Measurements from ENCODE around the gene GALNT10. TPM values are rescaled to one million over a fixed set of nuclear protein-coding genes. Genes with fewer than 3 reads are reported as not detected.

The GALNT10 gene
- total and polyA plus RNA-seq, 2 donors (not counting 1 experiment from before 2014, with no cell fraction given), result 18.3 to 35.8 TPM

DNA sequence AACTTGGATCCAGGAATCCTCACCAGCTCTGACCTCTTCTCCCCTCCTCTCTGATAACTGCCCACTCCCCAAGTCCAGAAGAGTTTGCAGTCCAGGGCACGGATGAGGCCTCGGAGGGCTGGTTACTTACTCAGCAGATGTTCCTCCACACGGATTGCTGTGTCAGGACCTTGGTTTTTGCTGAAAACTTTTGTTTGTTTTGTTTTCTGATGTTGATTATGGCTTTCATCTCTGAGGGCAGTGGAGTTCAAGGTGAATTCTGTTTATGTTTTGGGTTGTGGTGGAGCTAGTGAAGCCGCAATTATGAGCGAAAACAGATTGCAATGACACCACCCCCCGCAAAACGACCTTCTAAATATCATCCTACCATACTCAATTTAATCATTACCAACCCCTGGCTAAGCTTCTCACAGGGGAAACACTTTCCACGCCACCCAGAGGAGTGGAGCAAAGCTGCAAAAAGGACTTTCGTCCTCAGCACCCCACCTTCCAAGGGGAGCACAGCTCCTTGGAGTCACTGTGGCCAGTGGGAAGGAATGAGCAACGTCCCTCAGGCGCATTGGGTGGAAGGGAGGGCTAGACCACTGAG is 162.5 kb downstream of the GALNT10 start:
- no peak overlapping the region for H3K4me3 ChIP-seq (replicated peaks in 1 of 4; ENCODE audit: control extremely low read depth in 1 of 4, insufficient read depth in 1 of 4, low read depth in 3 of 4, low read length in 4 of 4)
- no peaks in the 10 kb centered on the region for H3K79me2 ChIP-seq (ENCODE audit: control insufficient read depth, insufficient read depth, low read length)
- no peak for DNase-seq (ENCODE audit: low read depth in 2 of 2)
- H3K9me3 ChIP-seq (ENCODE audit: control insufficient read depth, insufficient read depth, low read depth, low read length), result no peaks in the 10 kb centered on the region
- H2AFZ ChIP-seq (ENCODE audit: low read length), result no peak overlapping the region
- no peaks in the 10 kb centered on the region for H3K36me3 ChIP-seq (ENCODE audit: control insufficient read depth, insufficient read depth, low read length)
- H3K27me3 ChIP-seq (ENCODE audit: control insufficient read depth, insufficient read depth, low read length), result no peaks in the 10 kb centered on the region
- H3K9ac ChIP-seq (ENCODE audit: insufficient read depth, low read length), result no peak overlapping the region
- no peak overlapping the region for H3K4me2 ChIP-seq (ENCODE audit: extremely low read depth, insufficient read depth, low read length)
- no peak overlapping the region for H3K27ac ChIP-seq (ENCODE audit: insufficient read depth, low read length)
- peaks cover 10% of the 10 kb centered on the region for H3K4me1 ChIP-seq (ENCODE audit: control insufficient read depth, extremely low read depth, insufficient read depth, low read length)
- no peaks in the 10 kb centered on the region for H4K20me1 ChIP-seq (ENCODE audit: control insufficient read depth, extremely low read depth, insufficient read depth, low read length)
- TF ChIP-seq EZH2 (IDR thresholded peaks at IDR 0.05; ENCODE audit: low read length, missing control alignments), result no peak
- TF ChIP-seq, protein P1, sequence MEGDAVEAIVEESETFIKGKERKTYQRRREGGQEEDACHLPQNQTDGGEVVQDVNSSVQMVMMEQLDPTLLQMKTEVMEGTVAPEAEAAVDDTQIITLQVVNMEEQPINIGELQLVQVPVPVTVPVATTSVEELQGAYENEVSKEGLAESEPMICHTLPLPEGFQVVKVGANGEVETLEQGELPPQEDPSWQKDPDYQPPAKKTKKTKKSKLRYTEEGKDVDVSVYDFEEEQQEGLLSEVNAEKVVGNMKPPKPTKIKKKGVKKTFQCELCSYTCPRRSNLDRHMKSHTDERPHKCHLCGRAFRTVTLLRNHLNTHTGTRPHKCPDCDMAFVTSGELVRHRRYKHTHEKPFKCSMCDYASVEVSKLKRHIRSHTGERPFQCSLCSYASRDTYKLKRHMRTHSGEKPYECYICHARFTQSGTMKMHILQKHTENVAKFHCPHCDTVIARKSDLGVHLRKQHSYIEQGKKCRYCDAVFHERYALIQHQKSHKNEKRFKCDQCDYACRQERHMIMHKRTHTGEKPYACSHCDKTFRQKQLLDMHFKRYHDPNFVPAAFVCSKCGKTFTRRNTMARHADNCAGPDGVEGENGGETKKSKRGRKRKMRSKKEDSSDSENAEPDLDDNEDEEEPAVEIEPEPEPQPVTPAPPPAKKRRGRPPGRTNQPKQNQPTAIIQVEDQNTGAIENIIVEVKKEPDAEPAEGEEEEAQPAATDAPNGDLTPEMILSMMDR (conservative IDR thresholded peaks at IDR 0.05 in 1 of 2, IDR thresholded peaks at IDR 0.05 in 1 of 2; ENCODE audit: low read depth in 1 of 2, low read length in 2 of 2), result no peak

DNA sequence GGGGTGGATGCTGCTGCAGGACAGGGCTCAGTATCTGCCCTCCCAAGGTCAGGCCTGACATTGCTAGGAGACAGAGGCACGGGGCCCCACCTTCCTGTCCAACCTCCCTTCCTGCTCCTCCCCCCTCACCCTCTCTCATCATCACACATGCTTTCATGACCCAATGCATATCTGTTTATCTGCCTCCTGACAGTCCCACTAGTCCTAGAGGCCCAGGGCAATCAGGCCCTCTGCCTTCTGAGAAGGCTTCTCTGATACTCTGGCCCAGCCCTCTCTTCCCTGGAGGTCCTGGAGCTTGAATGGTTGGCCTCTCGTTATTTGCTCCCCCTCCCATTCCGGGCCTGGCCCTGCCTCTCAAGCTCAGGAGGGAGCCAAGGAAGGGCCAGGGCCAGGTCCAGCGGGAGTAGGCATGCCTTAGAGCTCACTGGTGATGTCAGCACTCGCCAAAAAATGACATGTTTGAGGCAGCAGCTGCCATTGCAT is 164.6 kb downstream of the GALNT10 start:
- no peak for TF ChIP-seq EZH2 (IDR thresholded peaks at IDR 0.05; ENCODE audit: low read length, missing control alignments)
- TF ChIP-seq, protein P1 (conservative IDR thresholded peaks at IDR 0.05 in 1 of 2, IDR thresholded peaks at IDR 0.05 in 1 of 2; ENCODE audit: low read depth in 1 of 2, low read length in 2 of 2), result no peak
- Histone ChIP-seq H2AFZ (ENCODE audit: low read length) (no peak overlapping the region), H3K9me3 (ENCODE audit: control insufficient read depth, insufficient read depth, low read depth, low read length) (no peaks in the 10 kb centered on the region), H3K4me2 (ENCODE audit: extremely low read depth, insufficient read depth, low read length) (no peak overlapping the region), H3K79me2 (ENCODE audit: control insufficient read depth, insufficient read depth, low read length) (no peaks in the 10 kb centered on the region), H3K27me3 (ENCODE audit: control insufficient read depth, insufficient read depth, low read length) (no peaks in the 10 kb centered on the region), H3K36me3 (ENCODE audit: control insufficient read depth, insufficient read depth, low read length) (no peaks in the 10 kb centered on the region), H3K9ac (ENCODE audit: insufficient read depth, low read length) (no peak overlapping the region), H3K4me3 (replicated peaks in 1 of 4; ENCODE audit: control extremely low read depth in 1 of 4, insufficient read depth in 1 of 4, low read depth in 3 of 4, low read length in 4 of 4) (no peak overlapping the region), H3K27ac (ENCODE audit: insufficient read depth, low read length) (no peak overlapping the region), H3K4me1 (ENCODE audit: control insufficient read depth, extremely low read depth, insufficient read depth, low read length) (peaks cover 17% of the 10 kb centered on the region), H4K20me1 (ENCODE audit: control insufficient read depth, extremely low read depth, insufficient read depth, low read length) (no peaks in the 10 kb centered on the region)
- DNase-seq (ENCODE audit: low read depth in 2 of 2), result no peak

DNA sequence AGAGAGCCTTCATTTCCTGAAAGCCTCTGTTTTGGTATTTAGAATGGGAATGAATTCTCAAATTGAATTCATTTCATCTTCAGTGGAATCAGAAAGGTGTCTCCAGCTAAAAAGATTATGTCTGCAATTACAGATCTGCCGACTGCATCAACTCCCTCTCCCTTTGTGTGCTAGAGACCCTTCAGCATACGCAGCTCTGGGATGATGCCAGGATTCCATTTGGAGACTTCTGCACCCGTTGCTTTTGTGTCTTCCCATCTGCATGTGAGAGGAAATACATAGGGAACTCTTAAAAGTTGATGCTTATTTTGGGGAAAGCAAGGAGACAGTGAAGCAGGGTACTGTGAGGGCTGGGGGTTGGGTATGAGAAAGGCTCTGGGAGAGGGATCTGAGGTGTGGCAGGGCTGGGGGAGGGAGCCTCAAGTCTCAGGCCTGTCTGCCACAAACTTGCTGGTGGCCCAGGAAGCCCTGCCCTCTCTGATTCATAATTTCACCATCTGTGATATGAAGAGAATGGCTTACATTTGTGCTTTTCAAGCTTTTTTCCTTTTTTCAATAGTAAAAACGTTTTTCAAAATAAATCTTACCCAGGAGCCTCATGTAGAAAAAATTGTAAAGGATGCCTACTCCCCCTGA is 165.6 kb downstream of the GALNT10 start:
- peak; percentile 37 to 76 for DNase-seq (ENCODE audit: low read depth in 2 of 2)
- no peak overlapping the region for H3K4me3 ChIP-seq (replicated peaks in 1 of 4; ENCODE audit: control extremely low read depth in 1 of 4, insufficient read depth in 1 of 4, low read depth in 3 of 4, low read length in 4 of 4)
- H3K36me3 ChIP-seq (ENCODE audit: control insufficient read depth, insufficient read depth, low read length), result no peaks in the 10 kb centered on the region
- no peak overlapping the region for H2AFZ ChIP-seq (ENCODE audit: low read length)
- no peaks in the 10 kb centered on the region for H4K20me1 ChIP-seq (ENCODE audit: control insufficient read depth, extremely low read depth, insufficient read depth, low read length)
- H3K4me2 ChIP-seq (ENCODE audit: extremely low read depth, insufficient read depth, low read length), result peak overlapping the region; percentile 48
- no peaks in the 10 kb centered on the region for H3K79me2 ChIP-seq (ENCODE audit: control insufficient read depth, insufficient read depth, low read length)
- H3K27me3 ChIP-seq (ENCODE audit: control insufficient read depth, insufficient read depth, low read length), result no peaks in the 10 kb centered on the region
- H3K9ac ChIP-seq (ENCODE audit: insufficient read depth, low read length), result no peak overlapping the region
- H3K9me3 ChIP-seq (ENCODE audit: control insufficient read depth, insufficient read depth, low read depth, low read length), result no peaks in the 10 kb centered on the region
- no peak overlapping the region for H3K27ac ChIP-seq (ENCODE audit: insufficient read depth, low read length)
- no peak for TF ChIP-seq EZH2 (IDR thresholded peaks at IDR 0.05; ENCODE audit: low read length, missing control alignments)
- TF ChIP-seq, protein P1 (conservative IDR thresholded peaks at IDR 0.05 in 1 of 2, IDR thresholded peaks at IDR 0.05 in 1 of 2; ENCODE audit: low read depth in 1 of 2, low read length in 2 of 2), result no peak
- H3K4me1 ChIP-seq (ENCODE audit: control insufficient read depth, extremely low read depth, insufficient read depth, low read length), result peaks cover 17% of the 10 kb centered on the region

Measured in fibroblast of lung (primary cell).